ENCODE results near the gene PDE4DIP. TPM values are rescaled to one million over a fixed set of nuclear protein-coding genes. Genes with fewer than 3 reads are reported as not detected.
"Not testable (repeated sequence)": the region's sequence is repeated elsewhere in the genome, so short reads cannot be mapped to it uniquely, and the experiment has no call there.

PDE4DIP gene
- total RNA-seq, 1 donor: 228 TPM

DNA sequence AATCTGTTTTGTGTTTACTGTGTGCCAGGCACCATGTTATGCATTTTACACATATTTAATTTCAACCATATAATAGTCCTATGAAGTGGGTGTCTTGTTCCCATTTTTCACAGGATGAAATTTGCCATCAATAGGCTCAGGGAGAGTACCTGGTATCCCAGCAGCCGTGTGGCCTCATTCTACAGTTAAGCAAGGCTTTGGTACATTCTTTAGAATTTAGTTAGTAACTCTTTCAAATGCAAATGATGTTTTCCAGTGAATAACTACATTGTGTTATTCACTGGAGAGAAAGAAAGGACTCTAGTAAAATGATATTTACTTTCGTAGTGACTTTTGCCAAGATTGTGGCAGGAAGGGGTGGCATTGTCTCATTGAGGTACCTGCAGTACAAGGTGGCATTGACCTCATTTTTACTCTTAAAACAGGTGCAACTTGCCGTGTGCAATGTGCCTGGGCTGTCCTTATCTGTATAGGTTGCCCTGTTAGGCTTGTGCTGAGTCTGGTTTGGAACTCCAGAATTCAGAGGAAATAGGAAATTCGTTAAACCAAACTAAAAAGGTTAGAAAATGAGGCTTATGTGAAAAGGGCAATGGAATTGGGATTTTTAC is 65.1 kb downstream of the PDE4DIP start:
- not testable (repeated sequence) for DNase-seq (ENCODE audit: low read depth); H3K4me3 ChIP-seq (ENCODE audit: low read depth, low read length)

DNA sequence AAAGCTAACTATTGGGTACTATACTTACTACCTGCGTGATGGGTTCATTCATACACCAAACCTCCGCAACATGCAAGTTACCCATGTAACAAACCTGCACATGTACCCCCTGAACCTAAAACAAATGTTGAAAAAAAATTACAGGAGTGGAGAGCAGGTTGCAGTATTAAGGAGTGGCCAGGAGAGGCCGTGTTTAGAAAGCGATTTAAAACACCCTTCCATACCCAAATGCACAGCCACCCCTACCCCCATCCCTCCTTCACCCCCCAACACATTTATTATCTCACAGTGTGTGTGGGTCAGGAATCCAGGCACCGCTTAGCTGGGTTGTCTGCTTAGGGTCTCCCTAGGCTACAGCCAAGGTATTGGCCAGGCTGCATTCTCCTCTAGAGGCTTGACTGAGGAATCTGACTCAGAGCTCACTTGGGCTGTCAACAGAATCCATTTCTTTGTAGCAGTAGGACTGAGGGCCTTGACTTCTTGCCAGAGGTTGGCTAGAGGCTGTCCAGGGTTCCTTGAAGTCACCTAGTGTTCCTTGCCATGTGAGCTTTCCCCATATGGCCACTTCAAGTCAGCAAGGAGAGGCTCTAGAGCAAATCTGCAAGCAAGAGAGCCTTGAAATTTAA is 67.2 kb downstream of the PDE4DIP start:
- not testable (repeated sequence) for H3K4me3 ChIP-seq (ENCODE audit: low read depth, low read length); DNase-seq (ENCODE audit: low read depth)

DNA sequence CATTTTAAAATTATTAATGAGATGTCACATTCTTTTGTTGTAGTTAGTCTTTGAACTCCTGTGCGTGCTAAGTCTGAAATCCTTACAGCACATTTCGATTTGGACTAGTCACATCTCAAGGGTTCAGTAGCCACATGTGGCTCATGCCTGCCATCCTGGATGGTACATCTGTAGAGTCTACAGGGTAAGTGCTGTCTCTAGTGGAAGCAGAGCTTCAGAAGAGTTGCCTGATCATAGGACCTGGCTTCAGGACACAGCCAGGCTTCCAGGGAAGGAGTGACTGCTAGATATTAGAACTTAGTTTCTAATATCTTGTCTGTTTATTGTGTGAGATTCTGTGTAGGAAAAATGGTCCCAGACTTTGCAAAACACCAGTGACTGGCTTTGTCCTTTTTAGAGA is 72.0 kb downstream of the PDE4DIP start:
- H3K4me3 ChIP-seq (ENCODE audit: low read depth, low read length); DNase-seq (ENCODE audit: low read depth): not testable (repeated sequence)

DNA sequence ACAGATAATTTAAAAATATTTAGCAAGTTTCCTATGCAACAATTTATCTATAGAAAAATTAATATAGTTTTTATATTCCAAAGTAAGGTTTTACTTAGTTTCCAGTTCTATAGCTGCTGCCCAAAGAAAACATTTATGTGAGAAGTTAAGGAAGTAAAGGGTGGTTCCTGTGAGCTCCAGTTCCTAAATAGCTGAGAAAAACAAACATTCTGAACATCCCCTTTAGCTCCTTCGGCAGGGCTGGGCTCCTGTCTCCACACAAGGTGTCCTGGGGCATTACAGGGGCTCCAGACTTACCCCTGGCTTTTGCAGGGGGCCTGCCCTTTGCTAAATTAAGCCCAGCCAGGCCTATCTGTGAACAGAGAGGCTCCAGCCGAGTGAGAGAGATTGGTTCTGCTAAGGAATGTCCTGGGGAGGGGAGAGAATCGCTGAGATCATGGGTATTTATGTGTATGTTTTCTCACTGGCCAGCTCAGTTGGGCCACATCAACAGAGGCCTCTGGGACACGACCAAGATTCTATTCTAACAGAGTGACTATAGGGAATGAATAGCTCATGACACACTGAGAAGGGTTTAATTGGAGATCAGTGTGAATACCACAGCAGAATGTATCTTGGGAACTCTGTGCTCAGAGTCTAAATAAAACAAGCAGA is 72.6 kb downstream of the PDE4DIP start:
- not testable (repeated sequence) for H3K4me3 ChIP-seq (ENCODE audit: low read depth, low read length); DNase-seq (ENCODE audit: low read depth)

DNA sequence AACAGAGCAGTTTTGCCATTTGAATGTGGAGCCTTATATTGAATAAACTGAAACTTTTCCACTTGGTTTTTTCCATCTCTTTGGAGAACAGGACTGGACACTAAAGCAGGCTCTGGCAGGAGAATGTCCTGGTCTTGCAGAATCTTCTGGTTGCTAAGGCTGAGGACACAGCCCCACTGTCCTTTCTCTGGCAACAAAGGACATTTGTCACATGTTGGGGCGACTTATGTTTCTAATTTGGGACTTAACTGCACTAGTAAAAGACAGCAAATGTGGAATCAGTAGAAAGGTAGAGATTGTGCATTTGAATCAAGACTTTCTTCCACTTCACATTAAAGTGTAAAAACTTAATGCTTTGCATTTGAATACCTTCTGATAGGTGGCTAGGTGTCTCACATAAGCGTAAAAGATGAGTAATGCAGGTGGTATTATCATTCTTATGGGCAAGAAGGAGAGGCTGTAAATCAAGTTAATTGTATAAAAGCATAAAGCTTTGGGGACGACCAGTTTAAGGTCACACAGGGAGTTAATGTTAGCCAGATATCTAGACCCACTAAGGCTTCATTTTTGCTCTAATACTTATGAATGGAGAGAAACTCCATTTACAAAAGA is 74.7 kb downstream of the PDE4DIP start:
- not testable (repeated sequence) for H3K4me3 ChIP-seq (ENCODE audit: low read depth, low read length); DNase-seq (ENCODE audit: low read depth)

DNA sequence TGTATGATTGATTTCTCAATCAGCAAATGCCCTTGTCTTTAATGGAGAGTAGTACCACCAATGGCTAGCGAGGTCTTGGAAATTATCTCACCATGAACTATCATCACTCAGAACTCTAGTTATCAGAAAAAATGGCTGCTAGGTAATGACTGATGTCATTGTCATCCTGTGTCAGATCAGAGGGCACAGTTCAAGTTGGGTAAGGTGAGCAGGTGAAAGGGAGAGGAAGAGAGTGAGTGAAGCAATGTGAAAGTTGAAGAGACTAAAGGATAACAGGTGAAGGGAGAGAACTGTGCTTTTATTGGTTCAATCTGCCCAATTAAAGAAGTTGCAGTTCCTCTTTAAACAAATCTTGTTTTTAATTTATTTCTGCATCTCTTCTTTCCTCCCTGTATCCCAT is 76.8 kb downstream of the PDE4DIP start:
- DNase-seq (ENCODE audit: low read depth); H3K4me3 ChIP-seq (ENCODE audit: low read depth, low read length): not testable (repeated sequence)

DNA sequence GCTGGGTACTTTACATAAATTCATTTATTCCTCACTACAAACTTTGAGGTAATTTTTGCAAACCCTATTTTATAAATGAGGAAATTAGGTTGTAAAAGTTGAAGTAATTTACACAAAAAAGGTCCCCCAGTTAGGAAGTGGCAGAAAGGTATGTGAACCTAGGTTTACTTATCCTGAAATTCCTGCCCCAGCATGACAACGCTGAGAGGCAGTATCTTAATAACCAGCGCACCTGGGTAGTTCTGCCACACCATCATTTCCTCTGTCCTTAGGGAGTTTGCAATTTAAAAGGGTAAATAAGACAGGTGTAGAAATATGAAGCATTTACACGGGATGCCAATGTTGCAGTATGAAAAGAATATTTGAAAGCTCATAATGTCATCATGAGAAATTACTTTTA is 79.6 kb downstream of the PDE4DIP start:
- not testable (repeated sequence) for DNase-seq (ENCODE audit: low read depth)

DNA sequence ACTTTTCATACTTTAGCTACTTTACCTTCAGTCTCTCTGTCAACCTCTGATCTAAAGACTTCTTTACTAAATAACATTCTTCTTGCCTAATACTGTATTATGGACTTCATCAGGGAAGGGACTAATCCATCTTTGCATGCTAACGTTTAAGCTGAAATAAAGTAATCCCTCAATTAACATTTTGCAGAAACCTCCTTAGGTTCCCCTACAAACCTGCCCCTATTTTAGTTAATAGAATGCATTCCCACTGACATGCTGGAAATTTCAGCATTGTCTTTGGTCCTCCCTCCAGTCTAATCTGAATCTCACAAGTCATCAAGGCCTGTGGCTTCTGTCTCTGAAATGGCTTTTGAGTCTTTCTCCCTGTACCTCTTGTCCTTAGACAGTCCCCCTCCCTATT is 83.4 kb downstream of the PDE4DIP start:
- not testable (repeated sequence) for H3K4me3 ChIP-seq (ENCODE audit: low read depth, low read length); DNase-seq (ENCODE audit: low read depth)

More for the DNA sequence above, 79.6 kb downstream of the PDE4DIP start:
- H3K4me3 ChIP-seq (ENCODE audit: low read depth, low read length): not testable (repeated sequence)

DNA sequence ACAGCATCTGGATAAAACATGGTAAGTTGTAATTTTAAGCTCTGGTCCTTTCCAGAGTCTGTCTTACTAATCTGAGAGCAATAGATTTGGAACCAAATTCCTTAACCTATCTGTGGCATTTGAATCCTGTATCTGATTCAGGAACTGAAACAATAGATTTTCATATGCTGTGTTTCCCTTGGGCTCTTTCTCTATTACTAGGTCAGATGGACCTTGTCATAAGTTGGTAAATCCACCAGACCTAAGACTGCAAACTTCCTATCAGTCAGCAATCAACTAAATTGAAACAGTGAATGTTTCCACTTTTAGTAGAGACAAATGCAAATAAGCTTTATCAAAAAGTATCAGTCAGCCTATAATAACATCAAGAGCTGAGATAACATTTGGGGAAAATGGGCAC is 85.0 kb downstream of the PDE4DIP start:
- peak; percentile 26 for DNase-seq (ENCODE audit: low read depth)

DNA sequence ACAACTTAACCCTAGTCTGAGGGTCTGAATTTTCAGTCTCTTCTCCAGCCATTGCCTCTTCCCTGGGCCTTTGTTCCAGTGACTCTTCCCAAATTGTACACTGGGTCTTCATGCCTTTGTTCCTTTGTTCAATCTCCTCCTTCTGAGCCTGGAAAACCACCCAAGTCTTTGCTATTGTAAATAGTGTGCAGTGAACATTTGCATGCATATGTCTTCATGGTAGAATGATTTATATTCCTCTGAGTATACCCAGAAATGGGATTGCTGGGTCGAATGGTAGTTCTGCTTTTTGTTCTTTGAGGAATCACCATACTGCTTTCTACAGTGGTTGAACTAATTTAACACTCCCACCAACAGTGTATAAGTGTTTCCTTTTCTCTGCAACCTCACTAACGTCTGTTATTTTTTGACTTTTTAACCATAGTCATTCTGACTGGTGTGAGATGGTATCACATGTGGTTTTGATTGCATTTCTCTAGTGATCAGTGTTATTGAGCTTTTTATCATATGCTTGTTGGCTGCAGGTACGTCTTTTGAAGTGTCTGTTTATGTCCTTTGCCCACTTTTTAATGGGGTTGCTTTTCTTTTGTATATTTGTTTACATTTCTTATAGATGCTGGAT is 91.3 kb downstream of the PDE4DIP start:
- not testable (repeated sequence) for H3K4me3 ChIP-seq (ENCODE audit: low read depth, low read length); DNase-seq (ENCODE audit: low read depth)

More for the DNA sequence above, 85.0 kb downstream of the PDE4DIP start:
- H3K4me3 ChIP-seq (ENCODE audit: low read depth, low read length): not testable (repeated sequence)

DNA sequence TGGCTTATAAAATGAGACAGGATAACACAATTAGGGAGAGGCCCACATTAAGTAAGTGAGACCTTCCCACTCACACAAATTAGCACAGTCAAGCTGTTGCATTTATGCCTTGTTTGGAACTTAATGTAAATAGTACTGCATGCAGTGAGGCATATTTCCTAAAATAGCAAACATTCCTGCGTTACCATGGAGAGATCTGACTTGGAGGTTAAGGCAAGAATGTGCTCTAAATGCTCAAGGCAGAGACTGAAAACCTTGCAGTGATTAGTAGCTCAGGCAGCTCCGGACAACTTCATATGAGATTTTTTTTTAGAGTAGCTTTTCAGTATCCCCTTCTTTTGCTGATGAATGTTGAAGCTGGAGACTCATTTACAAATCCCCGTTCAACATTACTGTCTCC is 98.7 kb downstream of the PDE4DIP start:
- not testable (repeated sequence) for H3K4me3 ChIP-seq (ENCODE audit: low read depth, low read length); DNase-seq (ENCODE audit: low read depth)

DNA sequence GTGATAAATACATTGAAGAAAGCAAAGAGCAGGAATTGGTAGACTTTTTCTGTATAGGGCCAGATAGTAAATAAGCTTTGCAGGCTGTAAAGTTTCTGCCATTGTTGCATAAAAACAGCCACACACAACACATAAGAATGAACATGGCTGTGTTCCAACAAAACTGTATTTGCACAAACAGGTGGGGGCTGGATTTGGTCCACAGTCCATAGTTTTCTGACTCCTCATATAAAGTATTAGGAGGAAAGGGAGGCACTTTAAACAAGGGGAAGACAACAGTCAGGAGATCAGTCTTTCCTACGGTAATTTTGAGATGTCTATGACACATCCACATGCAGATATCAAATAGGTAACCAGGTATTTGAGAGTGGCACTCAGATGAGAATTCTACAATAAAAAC is 100.9 kb downstream of the PDE4DIP start:
- DNase-seq (ENCODE audit: low read depth); H3K4me3 ChIP-seq (ENCODE audit: low read depth, low read length): not testable (repeated sequence)

DNA sequence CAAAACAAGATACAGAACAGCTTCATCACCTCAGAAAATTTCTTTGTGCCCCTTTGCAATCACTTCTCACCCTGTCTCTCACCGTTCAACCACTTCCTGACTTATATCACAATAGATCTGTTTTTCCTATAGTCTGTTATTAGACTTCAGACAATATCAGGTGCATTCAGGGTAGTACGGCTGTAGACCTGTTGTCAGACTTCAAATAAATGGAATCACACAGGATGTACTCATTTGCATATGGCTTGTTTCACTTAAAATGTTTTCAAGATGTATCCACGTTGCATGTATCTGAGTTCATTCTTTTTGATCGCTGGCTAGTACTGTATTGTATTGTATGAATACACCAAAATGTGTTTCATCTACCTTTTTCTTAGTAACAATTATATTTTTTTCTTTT is 104.5 kb downstream of the PDE4DIP start:
- not testable (repeated sequence) for H3K4me3 ChIP-seq (ENCODE audit: low read depth, low read length); DNase-seq (ENCODE audit: low read depth)

DNA sequence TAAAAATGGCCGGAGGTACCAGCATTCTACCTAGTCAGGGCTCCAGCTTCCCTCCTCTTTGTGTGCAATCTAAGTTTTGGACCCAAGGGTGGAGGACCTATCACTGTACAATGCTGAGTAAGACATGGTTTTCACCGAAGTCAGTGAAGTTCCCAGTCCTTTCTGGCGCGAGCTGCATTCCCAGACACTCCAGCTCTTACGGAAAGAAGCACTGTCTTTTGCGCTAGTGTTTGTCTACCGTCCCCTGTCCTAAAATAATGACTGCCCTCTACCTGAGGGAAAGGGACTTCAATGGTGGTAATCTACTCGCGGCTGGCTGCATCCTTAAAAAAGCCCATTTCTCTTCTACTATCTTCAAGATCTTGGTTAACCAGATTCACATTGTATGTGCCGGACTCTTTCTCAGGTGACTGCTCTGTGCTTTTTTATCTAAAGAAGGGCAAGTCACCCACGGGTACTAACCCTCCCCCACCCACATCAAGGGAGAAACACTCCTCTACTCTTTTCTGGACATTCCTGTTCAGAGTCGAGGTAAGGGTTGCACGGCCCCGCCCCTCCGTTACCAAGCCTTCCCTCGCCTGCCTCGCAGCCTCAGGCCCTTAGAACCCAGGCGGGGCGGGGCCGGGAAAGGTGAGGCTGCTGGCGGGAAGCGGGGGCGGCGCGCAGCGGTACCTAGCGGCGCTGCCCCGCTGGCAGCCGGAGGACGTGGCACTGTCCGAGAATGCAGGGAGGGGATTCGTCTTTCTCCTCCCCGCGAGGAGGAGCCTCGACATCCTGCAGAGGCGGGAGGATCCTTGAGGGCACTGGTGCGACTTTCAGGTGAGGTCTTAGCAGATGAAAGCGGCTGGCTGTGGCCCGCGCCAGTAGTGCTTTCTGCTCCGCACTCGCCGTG is 107.4 kb downstream of the PDE4DIP start:
- DNase-seq (ENCODE audit: low read depth): peak; percentile 80
- H3K4me3 ChIP-seq (ENCODE audit: low read depth, low read length): peak overlapping the region; percentile 63

DNA sequence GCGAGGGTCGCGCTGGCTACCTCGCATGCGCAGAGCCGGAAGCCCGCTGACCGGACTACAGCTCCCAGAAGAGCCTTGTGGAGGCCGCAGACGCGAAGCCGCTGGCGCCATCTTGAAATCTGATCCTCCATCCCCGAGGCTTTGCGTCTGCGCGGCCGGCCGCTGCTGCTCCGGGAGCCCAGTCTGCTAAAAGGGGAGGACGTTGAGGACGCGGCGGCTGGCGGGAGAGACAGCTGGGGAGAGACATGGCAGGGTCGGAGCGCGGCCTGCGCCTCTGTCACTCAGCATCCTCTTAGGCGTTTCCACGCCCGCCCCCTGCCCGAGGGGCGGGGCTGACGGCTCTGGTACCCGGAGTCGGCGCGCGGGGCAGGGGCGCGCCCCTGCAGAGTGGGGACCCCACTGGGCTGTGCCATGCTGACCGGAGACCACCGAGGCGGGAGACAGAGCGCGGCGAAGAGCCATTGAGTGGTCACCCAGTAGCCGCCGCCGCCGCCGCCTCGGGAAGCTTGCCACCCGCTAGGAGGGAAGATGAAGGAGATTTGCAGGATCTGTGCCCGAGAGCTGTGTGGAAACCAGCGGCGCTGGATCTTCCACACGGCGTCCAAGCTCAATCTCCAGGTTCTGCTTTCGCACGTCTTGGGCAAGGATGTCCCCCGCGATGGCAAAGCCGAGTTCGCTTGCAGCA is 108.2 kb downstream of the PDE4DIP start:
- not testable (repeated sequence) for DNase-seq (ENCODE audit: low read depth)

DNA sequence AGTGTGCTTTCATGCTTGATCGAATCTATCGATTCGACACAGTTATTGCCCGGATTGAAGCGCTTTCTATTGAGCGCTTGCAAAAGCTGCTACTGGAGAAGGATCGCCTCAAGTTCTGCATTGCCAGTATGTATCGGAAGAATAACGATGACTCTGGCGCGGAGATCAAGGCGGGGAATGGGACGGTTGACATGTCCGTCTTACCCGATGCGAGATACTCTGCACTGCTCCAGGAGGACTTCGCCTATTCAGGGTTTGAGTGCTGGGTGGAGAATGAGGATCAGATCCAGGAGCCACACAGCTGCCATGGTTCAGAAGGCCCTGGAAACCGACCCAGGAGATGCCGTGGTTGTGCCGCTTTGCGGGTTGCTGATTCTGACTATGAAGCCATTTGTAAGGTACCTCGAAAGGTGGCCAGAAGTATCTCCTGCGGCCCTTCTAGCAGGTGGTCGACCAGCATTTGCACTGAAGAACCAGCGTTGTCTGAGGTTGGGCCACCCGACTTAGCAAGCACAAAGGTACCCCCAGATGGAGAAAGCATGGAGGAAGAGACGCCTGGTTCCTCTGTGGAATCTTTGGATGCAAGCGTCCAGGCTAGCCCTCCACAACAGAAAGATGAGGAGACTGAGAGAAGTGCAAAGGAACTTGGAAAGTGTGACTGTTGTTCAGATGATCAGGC is 108.8 kb downstream of the PDE4DIP start:
- peak; percentile 34 for DNase-seq (ENCODE audit: low read depth)
- H3K4me3 ChIP-seq (ENCODE audit: low read depth, low read length): peak overlapping the region; percentile 72

More for the DNA sequence above, 108.2 kb downstream of the PDE4DIP start:
- H3K4me3 ChIP-seq (ENCODE audit: low read depth, low read length): peak overlapping the region; percentile 72

DNA sequence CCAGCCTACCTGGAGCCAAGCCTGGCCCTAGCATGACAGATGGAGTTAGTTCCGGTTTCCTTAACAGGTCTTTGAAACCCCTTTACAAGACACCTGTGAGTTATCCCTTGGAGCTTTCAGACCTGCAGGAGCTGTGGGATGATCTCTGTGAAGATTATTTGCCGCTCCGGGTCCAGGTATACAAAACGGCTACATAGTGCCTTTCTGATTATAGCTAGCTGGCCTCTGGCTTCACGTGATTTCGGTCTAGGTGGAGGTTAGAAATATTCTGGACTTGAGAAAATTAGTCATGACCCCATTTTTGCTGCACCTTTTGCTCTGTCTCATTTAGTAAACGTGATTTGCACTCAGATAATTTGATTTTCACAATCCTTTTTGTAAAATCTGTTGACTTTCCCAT is 109.5 kb downstream of the PDE4DIP start:
- DNase-seq (ENCODE audit: low read depth): not testable (repeated sequence)
- H3K4me3 ChIP-seq (ENCODE audit: low read depth, low read length): peak overlapping the region; percentile 51
